ENCODE results near the gene MSRB1.
"Not testable (repeated sequence)": the region's sequence is repeated elsewhere in the genome, so short reads cannot be mapped to it uniquely, and the experiment has no call there.

Gene MSRB1

GRCh38 chr16:1971796-1972489 lies 28.9 kb upstream of the MSRB1 start, which contains the start of gene TBL3:
Gene TBL3, plus strand, starts transcription at chr16:1972053. Its CDS starts 112 bp downstream, at chr16:1972165.
- no peaks in the 10 kb centered on the region for H3K9me3 Mint-ChIP-seq
- H3K36me3 Mint-ChIP-seq: peaks cover 54% of the 10 kb centered on the region
- peak within 1 kb of the TSS; percentile 98 for H3K27ac Mint-ChIP-seq
- H3K4me1 Mint-ChIP-seq: peaks cover 38% of the 10 kb centered on the region
- H3K4me3 Mint-ChIP-seq: peak within 1 kb of the TSS; percentile 97
- DNase-seq (ENCODE audit: low spot score in 2 of 2) (peak; percentile 99), ATAC-seq (peak; percentile 96)

GRCh38 chr16:1968146-1968953 lies 25.4 kb upstream of the MSRB1 start:
- no peak for ATAC-seq
- no peak overlapping the region for H3K27ac Mint-ChIP-seq
- peaks cover 47% of the 10 kb centered on the region for H3K4me1 Mint-ChIP-seq
- no peaks in the 10 kb centered on the region for H3K9me3 Mint-ChIP-seq
- DNase-seq (ENCODE audit: low spot score in 2 of 2): no peak
- H3K36me3 Mint-ChIP-seq: peaks cover 51% of the 10 kb centered on the region
- H3K4me3 Mint-ChIP-seq: no peak overlapping the region

GRCh38 chr16:1966460-1966859 lies 23.5 kb upstream of the MSRB1 start, which contains the start of gene RNF151:
Gene RNF151, plus strand, starts transcription at chr16:1966856. Its CDS starts 26 bp downstream, at chr16:1966882.
- Mint-ChIP-seq H3K27ac (peak within 1 kb of the TSS; percentile 94), H3K9me3 (no peaks in the 10 kb centered on the region), H3K4me3 (peak within 1 kb of the TSS; percentile 82), H3K4me1 (peaks cover 49% of the 10 kb centered on the region), H3K36me3 (peaks cover 51% of the 10 kb centered on the region)
- ATAC-seq: no peak
- no peak for DNase-seq (ENCODE audit: low spot score in 2 of 2)

DNA sequence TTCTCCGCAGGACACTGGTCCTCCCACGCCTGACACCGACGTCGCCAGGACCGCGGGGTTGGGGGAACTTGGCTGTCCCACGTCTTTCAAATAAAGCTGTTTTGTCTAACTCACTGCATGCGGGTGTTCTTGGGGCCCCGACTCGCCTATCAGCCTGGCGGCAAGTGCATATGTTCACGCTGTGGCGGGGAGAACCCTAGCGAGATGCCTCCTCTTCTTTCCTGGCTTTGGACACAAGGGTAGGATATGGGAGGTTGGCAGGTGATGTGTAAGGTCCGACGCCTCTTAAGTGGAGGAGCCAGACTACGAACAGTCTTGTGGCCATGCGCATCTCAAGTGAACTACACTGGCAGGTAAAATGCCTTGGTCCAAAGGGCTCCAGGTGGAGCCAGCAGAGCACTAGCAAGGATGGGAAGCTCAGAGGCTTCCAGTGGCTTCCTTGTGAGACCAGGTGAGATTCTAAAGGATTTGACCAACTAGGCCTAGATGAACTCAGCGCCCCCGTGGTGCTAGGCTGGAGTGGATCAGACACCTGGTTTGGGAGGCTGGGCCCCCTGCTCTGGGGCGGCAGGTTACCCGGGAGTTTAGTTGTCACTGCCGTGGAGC lies 22.5 kb upstream of the MSRB1 start:
- H3K36me3 Mint-ChIP-seq: peaks cover 56% of the 10 kb centered on the region

GRCh38 chr16:1964506-1965395 lies 21.8 kb upstream of the MSRB1 start, which contains the start of gene RPS2:
Gene RPS2, minus strand, starts transcription at chr16:1964826. Its CDS starts 201 bp downstream, at chr16:1964625.
- peak; percentile 92 for ATAC-seq
- DNase-seq (ENCODE audit: low spot score in 2 of 2): peak; percentile 95 to 99
- peaks cover 56% of the 10 kb centered on the region for H3K4me1 Mint-ChIP-seq
- no peaks in the 10 kb centered on the region for H3K9me3 Mint-ChIP-seq
- H3K4me3 Mint-ChIP-seq: peak within 1 kb of the TSS; percentile 82
- peaks cover 63% of the 10 kb centered on the region for H3K36me3 Mint-ChIP-seq
- peak within 1 kb of the TSS; percentile 94 for H3K27ac Mint-ChIP-seq

More for the DNA sequence above, 22.5 kb upstream of the MSRB1 start:
- Mint-ChIP-seq H3K27ac (peak overlapping the region; percentile 94), H3K4me1 (peaks cover 50% of the 10 kb centered on the region), H3K9me3 (no peaks in the 10 kb centered on the region), H3K4me3 (peak overlapping the region; percentile 82)
- no peak for ATAC-seq
- DNase-seq (ENCODE audit: low spot score in 2 of 2): peak in 1 of 2 donors; percentile 61

DNA sequence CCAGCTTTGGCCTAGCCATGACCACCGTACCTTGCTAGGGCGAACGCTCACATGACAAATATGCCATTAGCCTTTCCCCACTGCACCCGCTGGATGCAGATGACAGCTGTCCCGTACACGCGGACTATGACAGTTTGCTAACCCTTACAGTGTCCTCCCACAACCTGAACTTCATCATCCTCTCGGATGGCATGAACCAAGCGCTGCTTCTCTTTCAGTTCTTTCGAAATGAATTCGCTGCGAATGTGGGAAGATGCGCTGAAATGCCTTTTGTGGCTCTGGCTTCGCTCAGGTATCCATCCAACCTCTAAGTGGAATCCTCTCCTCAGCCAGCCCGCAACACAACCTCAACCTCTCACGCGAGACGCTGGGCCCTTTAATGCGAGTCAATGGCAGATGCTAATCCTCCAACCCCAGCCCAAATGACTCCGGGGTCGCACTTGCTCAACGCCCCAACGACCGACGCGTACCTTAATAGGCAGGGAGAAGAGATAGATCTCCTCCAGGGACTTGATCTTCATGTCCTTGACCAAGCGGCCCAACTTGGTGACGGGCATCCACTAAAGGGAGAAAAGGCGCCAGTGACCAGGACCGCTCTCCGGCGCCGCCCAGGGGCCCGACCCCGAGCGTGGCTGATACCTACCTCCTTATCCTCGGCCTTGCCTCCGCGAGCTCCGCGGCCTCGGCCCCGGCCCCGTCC lies 21.0 kb upstream of the MSRB1 start:
- ATAC-seq: peak; percentile 29
- peaks cover 61% of the 10 kb centered on the region for H3K4me1 Mint-ChIP-seq

GRCh38 chr16:1962161-1963153 lies 19.5 kb upstream of the MSRB1 start:
- H3K36me3 Mint-ChIP-seq: peaks cover 63% of the 10 kb centered on the region
- H3K4me3 Mint-ChIP-seq: peak overlapping the region; percentile 82

More for the DNA sequence above, 21.0 kb upstream of the MSRB1 start:
- peak overlapping the region; percentile 82 for H3K4me3 Mint-ChIP-seq
- DNase-seq (ENCODE audit: low spot score in 2 of 2): peak in 1 of 2 donors; percentile 82
- H3K9me3 Mint-ChIP-seq: no peaks in the 10 kb centered on the region
- H3K36me3 Mint-ChIP-seq: peaks cover 63% of the 10 kb centered on the region
- H3K27ac Mint-ChIP-seq: peak overlapping the region; percentile 94

DNA sequence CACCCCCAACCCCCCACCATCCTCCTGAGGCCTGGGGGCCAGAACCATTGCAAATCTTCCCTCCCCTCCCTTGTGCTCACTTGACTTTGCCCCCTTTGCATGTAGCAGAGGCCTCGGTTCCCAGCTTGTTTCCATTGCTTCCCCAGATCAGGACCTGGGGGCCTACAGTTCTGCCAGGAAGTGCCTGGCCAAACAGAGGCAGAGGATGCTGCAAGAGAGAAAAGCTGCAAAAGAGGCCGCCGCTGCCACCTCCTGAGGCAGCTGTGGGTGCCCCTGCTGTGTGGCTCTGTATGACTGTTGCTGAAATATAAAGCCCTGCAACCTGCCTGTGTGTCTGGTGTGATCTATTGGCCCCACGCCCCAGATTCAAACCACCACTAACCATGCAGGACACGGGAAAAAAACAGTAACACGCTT lies 18.7 kb upstream of the MSRB1 start:
- H3K27ac Mint-ChIP-seq: peak overlapping the region; percentile 94
- H3K36me3 Mint-ChIP-seq: peaks cover 63% of the 10 kb centered on the region
- H3K4me1 Mint-ChIP-seq: peaks cover 57% of the 10 kb centered on the region
- DNase-seq (ENCODE audit: low spot score in 2 of 2) (no peak), ATAC-seq (no peak)
- H3K9me3 Mint-ChIP-seq: no peaks in the 10 kb centered on the region
- H3K4me3 Mint-ChIP-seq: peak overlapping the region; percentile 82

More at GRCh38 chr16:1962161-1963153, 19.5 kb upstream of the MSRB1 start:
- peak overlapping the region; percentile 94 for H3K27ac Mint-ChIP-seq
- not testable (repeated sequence) for DNase-seq (ENCODE audit: low spot score in 2 of 2); ATAC-seq; H3K9me3 Mint-ChIP-seq
- H3K4me1 Mint-ChIP-seq: peaks cover 62% of the 10 kb centered on the region

DNA sequence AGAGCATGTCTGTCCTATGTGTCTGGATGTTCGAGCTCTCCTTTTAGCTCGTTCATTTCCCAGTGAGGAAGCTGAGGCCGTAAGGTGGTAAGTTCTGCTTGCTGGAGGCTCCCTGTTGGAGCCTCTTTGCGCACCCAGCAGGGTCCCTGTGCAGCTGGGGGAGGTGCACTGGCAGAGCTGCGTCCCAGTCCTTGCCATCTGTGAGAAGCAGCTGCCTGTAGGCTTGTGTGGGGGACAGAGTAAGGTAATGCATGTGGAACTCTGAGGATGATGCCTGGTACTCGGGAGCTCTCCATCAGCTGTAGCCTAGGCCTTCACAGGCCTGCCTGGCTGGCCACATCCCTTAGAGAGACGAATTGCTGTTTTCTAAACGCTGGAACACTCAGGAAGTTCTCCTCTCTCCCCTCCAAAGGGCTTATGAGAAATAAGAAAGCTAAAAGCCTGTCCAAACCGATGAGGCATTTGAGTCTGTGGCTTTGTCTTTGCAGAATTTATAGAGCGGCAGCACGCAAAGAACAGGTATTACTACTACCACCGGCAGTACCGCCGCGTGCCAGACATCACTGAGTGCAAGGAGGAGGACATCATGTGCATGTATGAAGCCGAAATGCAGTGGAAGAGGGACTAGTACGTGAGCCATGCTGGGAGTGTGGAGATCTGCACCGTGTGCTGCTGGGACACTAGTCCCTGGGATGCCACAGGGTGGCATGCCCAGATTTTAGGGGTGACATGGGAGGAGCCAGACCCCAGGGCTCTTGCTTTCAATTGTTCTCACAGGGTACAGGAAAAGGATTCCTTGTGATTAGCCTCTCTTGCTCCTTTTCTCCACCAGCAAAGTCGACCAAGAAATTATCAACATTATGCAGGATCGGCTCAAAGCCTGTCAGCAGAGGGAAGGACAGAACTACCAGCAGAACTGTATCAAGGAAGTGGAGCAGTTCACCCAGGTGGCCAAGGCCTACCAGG lies 17.9 kb upstream of the MSRB1 start:
- Mint-ChIP-seq H3K4me1 (peaks cover 57% of the 10 kb centered on the region), H3K9me3 (no peaks in the 10 kb centered on the region), H3K36me3 (peaks cover 62% of the 10 kb centered on the region), H3K27ac (peak overlapping the region; percentile 94), H3K4me3 (peak overlapping the region; percentile 82)
- DNase-seq (ENCODE audit: low spot score in 2 of 2): peak in 1 of 2 donors; percentile 75
- peak; percentile 0 for ATAC-seq

DNA sequence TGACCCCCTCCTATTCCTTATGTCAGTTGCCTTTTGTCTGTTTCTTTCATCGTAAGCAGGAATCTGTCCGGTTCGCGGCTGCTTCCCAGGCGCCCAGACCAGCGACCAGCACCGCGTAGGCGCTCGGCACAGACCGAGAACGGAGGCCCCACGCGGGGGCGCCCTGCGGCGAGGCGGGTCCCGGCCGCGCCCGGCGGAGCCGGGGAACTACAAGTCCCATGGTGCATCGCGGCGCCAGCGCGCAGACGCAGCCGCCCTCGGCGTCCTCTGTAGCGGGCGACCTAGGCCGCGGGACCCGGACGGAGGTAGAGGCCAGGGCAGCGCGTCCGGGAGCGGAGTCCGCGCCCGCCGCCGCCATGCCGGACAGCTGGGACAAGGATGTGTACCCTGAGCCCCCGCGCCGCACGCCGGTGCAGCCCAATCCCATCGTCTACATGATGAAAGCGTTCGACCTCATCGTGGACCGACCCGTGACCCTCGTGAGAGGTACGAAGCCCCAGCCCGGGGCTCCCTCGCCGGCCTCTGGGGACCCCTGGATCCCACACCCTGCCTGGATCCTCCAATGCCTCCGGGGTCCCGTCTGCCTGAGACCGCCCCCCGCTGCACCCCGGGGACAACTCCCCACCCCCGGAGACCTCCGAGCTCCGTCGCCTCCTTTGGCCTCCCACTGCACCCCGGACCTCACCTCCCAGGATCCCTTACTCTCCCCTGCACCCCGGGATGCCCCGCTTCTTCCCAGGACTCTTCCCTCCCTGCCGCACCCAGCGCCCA lies 16.5 kb upstream of the MSRB1 start, which contains the start of gene NDUFB10:
NDUFB10 (plus strand) TSS at position 270 of the 771 bp plus-strand sequence; CDS start at position 357, 87 bp downstream.
- H3K4me1 Mint-ChIP-seq: peaks cover 50% of the 10 kb centered on the region
- H3K27ac Mint-ChIP-seq: peak within 1 kb of the TSS; percentile 94
- no peaks in the 10 kb centered on the region for H3K9me3 Mint-ChIP-seq
- peak within 1 kb of the TSS; percentile 82 for H3K4me3 Mint-ChIP-seq
- peak; percentile 95 to 96 for DNase-seq (ENCODE audit: low spot score in 2 of 2)
- peak; percentile 84 for ATAC-seq
- peaks cover 47% of the 10 kb centered on the region for H3K36me3 Mint-ChIP-seq

DNA sequence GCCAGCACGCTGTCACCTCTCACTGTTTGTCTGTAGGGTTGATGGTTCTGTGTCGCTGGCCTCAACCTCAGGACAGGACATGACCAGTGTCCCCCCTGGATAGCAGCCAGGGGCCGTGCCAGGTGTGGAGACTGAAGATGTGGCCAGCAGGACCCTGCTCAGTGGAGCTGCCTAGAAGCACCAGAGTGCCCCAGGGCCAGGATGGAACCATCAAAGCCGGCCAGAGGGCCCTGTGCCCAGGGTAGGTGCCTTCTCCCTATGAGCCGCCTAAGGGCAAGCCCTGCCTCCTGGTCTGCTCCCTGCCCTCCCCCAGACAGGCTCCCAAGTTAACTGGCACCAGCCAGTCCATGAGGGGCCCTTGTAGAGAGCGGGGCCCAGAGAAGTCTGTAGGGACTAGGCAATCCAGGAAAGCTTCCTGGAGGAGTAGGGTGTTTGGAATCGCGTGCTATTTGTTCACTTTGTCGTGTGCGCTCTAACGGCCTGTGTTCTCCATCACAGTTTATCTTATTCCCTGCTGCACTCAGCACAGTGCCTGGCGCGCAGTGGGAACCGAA lies 15.8 kb upstream of the MSRB1 start:
- no peak for ATAC-seq
- peak overlapping the region; percentile 82 for H3K4me3 Mint-ChIP-seq
- H3K9me3 Mint-ChIP-seq: no peaks in the 10 kb centered on the region
- H3K4me1 Mint-ChIP-seq: peaks cover 45% of the 10 kb centered on the region
- H3K36me3 Mint-ChIP-seq: peaks cover 40% of the 10 kb centered on the region
- DNase-seq (ENCODE audit: low spot score in 2 of 2): peak in 1 of 2 donors; percentile 62
- peak overlapping the region; percentile 94 for H3K27ac Mint-ChIP-seq

Measured in stimulated activated effector memory CD8-positive, alpha-beta T cell treated with anti-CD3 and anti-CD28 coated beads, Interleukin-12 subunit alpha, Interleukin-12 subunit beta, amount 100 ng/mL, for 72 hours (primary cell).